NCI-H1105 (cell line): ENCODE measurements around the gene ASIC2.

Experiments used
- DNase-seq: peaks from one replicate; lab custom pipeline; 2025; lab: John Stamatoyannopoulos, UW

ASIC2 gene

DNA sequence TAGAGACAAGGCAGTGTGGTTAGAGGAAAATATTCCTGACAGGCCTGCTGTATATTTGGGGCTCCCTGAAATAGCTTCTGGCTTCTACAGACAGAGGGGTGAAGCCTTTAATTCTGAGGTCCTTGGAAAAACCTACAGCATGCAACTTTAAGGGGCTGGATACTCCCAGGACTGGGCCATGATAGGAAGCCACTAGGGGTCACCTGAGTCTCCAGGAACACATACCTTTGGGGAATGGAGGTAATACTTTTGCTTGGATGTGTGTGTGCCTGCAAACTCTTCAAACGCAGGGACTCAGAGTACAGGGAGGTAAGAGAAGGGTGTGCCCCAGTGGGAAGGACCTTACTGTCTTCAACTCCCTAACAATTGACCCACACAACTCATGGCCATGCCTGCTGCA lies 4.1 kb downstream of the ASIC2 start:
- DNase-seq, result no peak

DNA sequence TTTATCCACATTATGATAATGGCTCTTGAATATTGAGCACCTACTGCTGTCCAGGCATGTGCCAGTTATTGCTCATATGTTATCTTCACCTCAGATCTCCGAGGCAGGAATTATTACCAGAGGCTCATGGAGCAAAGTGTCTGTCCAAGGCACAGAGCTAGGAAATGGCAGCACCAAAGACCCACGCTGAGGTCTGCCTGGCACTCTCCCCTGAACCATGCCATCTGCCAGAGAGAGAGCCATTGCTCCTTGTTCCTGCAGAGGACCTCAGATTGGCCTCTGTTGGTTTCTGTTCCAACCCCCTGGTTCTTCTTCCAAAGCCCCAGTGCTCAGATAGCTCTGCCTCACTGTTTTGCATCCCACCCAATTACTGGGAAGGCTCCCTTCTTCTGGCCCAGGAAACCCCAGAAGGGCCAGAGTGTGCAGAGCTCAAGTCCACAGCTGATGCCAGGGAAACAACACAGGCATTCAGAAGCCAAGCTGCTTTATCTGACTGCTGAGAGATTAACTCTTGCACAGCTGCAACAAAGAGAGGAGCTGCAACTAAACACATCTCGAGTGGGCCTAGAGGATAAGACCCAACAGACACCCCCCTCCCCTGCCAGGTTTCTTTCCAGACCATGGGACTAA lies 5.9 kb downstream of the ASIC2 start:
- DNase-seq, result no peak

- no peak for DNase-seq
Observed at GRCh38 chr17:33285413-33285812, 7.7 kb downstream of the ASIC2 start.

- DNase-seq, result no peak
Observed at GRCh38 chr17:33284022-33284421, 9.1 kb downstream of the ASIC2 start.

DNA sequence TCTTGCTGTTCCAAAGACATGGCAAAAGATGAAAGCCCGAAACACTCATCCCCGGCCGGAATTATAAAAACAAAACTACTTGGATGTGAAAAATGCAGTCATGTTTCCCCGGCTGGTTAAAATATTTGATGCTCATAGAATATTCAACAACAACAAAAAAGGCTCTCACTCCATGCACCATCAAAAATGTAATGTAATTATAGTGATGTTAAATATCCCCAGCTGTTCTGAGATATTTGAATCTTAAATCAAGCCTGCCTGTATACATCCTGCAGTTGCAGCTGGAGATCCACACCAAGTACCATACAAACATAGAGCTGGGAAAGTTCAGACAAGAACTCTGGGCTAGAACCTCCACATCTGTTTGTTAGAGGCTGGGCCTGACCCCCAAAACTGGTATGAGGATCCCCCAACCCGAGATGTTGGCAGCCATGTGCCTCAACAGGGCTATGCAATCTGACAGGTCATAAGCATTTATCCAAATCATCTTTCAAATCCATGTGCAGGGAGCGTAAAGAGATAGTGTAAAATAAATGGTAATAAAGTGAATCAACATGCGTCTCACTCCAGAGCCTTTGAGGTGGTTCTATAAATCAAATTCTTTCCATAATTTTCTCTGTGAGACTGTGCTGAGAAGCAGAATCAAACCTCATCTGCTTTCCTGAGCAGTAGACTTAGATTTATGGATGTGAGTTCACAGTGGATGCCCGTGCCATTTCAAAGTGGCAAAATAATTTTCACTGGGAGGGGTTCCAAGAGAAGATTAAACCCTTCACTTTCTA lies 12.7 kb downstream of the ASIC2 start:
- no peak for DNase-seq

DNA sequence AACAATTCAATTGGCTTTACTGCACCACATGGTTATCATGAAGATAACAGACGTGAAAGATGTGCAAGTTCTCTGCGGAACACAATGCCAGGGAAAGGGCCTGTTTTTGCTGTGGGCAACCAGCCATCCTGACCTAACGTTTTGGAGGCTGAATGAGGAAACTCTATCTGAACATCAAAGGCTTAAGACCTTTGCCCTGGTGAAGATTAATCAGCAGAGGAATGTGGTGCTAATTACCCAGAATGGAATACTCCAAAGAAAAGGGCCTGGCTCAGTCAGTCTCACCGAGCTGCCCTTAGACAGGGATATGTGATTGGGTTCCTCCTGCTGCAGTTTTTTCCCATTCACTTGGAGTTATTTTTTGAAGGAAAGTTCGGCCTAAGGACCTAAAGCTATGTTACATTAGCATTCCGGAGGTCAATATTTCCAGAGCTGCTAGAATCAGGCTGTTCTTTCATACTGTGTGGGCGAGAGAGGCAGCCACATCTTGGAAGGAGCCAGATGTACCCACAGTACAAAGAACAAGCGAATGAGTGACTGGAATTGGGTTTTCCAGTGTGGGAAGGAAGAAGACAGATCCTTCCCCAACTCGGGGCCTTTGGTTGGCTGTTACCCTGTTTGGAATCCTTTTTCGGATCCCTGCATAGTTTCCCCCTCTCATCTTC lies 15.5 kb downstream of the ASIC2 start:
- no peak for DNase-seq

GRCh38 chr17:33273743-33274410 lies 19.2 kb downstream of the ASIC2 start:
- DNase-seq, result no peak

- no peak for DNase-seq
Observed at GRCh38 chr17:33273271-33273670, 19.8 kb downstream of the ASIC2 start.

DNA sequence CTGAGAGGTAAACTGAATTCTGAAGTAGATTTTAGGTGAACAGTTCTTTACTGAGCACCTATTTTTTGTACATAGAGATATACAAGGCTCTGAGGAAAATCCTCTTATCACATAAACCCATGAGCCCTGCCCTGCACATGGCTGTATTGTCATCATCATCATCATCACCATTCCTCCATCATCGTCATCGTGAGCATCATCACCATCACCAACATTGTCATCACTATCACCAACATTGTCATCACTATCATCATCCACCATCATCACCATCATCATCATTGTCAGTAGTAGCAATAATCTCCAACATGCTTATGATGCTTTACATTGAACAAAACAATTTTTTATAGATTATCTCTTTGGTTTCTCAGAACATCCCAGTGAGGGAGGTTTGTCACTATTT lies 20.7 kb downstream of the ASIC2 start:
- DNase-seq, result no peak

- no peak for DNase-seq
Observed at GRCh38 chr17:33269337-33270060, 23.6 kb downstream of the ASIC2 start.

DNA sequence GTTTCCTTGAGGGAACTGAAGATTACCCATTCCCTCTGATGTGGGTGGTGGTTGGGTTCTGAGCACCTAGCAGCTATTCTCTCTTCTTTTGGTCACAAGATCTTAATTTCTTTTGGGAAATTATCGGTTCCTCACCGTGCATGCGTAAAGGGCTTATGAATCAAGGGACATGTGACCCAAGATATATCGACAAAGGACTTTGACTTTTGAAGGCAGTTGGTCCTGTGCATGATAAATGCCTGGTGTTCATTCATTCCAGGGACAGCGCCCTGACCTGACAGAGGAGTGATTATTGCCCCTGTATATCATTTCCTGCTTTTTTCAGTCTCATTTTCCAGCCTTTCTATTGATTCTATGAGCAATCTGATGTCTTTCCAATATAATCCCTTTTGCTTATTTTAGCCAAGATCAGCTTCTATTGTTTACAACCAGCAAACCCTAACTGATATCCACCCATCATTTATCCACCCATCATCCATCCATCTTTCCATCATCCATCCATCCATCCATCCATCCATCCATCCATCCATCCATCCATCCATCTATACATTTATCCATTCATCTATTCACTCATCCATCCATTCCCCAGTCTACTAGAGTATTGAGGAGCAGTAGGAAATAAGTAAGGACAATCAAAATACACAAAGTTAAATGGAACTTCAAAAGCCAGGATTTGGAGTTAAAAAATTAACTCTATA lies 25.1 kb downstream of the ASIC2 start:
- DNase-seq, result no peak

GRCh38 chr17:33267271-33267790 lies 25.8 kb downstream of the ASIC2 start:
- no peak for DNase-seq

DNA sequence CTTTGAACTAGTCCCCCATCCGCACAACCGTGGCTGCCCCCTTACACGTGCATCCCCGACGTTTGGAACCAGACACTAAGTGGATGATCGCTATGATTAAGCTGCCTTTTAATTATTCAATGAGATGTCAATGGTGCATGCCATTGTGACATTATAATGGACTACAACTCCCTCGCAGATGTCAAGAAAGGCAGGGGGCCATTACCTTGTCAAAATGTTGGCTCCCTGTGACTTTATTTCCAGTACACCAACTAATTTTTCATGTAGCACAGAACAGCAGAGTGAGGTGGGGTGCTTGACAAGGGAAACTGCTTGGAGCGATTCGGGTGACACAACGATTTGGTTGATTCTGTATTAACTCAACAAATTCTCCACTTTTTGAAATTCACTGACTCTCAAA lies 26.5 kb downstream of the ASIC2 start:
- no peak for DNase-seq

GRCh38 chr17:33266116-33266515 lies 27.0 kb downstream of the ASIC2 start:
- no peak for DNase-seq

- no peak for DNase-seq
Observed at GRCh38 chr17:33263396-33263795, 29.7 kb downstream of the ASIC2 start.

GRCh38 chr17:33262266-33263123 lies 30.6 kb downstream of the ASIC2 start:
- DNase-seq, result no peak

DNA sequence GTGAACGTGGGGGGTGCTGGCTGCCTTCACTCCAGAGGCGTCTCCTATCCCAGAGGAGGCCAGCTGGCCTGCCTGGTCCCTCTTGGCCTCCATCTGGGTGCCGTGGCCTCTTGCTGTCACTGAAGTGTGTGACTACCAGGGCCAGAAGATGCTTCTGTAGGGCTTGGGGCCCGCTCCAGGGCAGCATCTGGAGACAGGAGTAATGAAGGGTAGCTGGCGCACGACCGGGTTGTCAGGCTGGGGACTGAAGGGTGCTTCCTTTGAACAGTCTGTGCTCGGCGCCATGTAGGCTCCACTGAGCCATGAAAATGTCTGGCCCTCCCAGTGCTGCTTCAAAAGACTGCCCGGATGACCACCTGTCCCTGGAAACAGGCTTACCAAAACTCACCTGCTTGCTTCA lies 31.3 kb downstream of the ASIC2 start:
- DNase-seq, result no peak

- DNase-seq, result no peak
Observed at GRCh38 chr17:33260638-33261037, 32.5 kb downstream of the ASIC2 start.

GRCh38 chr17:33258296-33258695 lies 34.8 kb downstream of the ASIC2 start:
- no peak for DNase-seq

DNA sequence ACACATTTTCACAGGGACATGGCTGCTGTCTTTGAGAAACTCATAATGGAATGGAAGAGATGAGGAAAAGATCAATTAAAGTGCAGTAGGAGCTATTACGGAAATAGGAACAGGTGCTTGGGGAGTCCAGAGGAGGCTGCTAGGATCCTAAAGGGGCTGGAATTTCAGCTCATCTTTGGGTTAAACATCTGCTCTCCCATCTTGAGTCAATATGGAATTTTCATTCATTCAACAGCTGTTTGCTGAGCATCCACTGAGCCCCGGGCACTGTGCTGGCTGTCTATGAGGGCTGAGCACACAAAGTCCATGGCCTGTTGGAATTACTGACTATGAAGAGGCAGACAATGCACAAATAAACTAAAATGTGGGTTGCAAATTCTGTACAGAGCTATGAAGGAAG lies 47.9 kb downstream of the ASIC2 start:
- no peak for DNase-seq
